IMR-90 (cell line): Measurements from ENCODE around the gene SNED1. TPM values are rescaled to one million over a fixed set of nuclear protein-coding genes. Genes with fewer than 3 reads are reported as not detected.

Source experiments
- ATAC-seq: fragments of 200-7000 bp; cut with Tn5 transposase; 2 replicates; pipeline ENCODE4 v1.9.1; 2020; ENCODE audit warnings: low read depth, mild to moderate bottlenecking, moderate library complexity
- BruUV-seq: library from RNA; stranded (reverse); fragments of 400-500 nt; replicated peaks from 2 replicates; lab custom pipeline; 2021; lab: Mats Ljungman, UMichigan
- CTCF ChIA-PET: fragments of 300-600 bp; formaldehyde crosslinking; extraction: SDS; loops from one replicate; lab custom pipeline; 2021; ENCODE audit warnings: antibody characterized with exemption; lab: Yijun Ruan, JAX
- POLR2A ChIA-PET: fragments of 300-600 bp; sonication (Branson Sonifier 250); formaldehyde crosslinking; loops from one replicate; lab custom pipeline; 2022; ENCODE audit warnings: antibody characterized with exemption; ENCODE audit not compliant: unreplicated experiment; lab: Charles Lee
- DNase-seq: peaks from one replicate; pipeline ENCODE4 v3.0.0; 2013
- H2AFZ ChIP-seq: replicated peaks from 2 replicates; pipeline ENCODE3; 2013; ENCODE audit warnings: low read length, mild to moderate bottlenecking; ENCODE audit not compliant: poor library complexity
- H2AK5ac ChIP-seq: 2 replicates; pipeline ENCODE4 v1.6.1; 2013; ENCODE audit warnings: low read depth, low read length, inconsistent platforms
- H2AK9ac ChIP-seq: replicated peaks from 2 replicates; pipeline ENCODE3; 2013; ENCODE audit warnings: mild to moderate bottlenecking, low read depth, low read length, moderate library complexity; ENCODE audit not compliant: poor library complexity
- H2BK120ac ChIP-seq: 2 replicates; pipeline ENCODE4 v1.6.1; 2013; ENCODE audit warnings: low read depth, low read length, inconsistent platforms
- H2BK15ac ChIP-seq: 3 replicates; pipeline ENCODE4 v1.6.1; 2013; ENCODE audit warnings: low read depth, low read length, inconsistent platforms
- H2BK20ac ChIP-seq: 2 replicates; pipeline ENCODE4 v1.6.1; 2013; ENCODE audit warnings: low read depth, mild to moderate bottlenecking, inconsistent platforms, low read length, moderate library complexity
- H2BK5ac ChIP-seq: 2 replicates; pipeline ENCODE4 v1.6.1; 2013; ENCODE audit warnings: mild to moderate bottlenecking, low read depth, low read length, inconsistent platforms; ENCODE audit not compliant: poor library complexity, severe bottlenecking
- H3K14ac ChIP-seq: replicated peaks from 2 replicates; pipeline ENCODE4 v1.6.1; 2013; ENCODE audit warnings: low read depth, low read length, inconsistent platforms
- H3K18ac ChIP-seq: 2 replicates; pipeline ENCODE4 v1.6.1; 2013; ENCODE audit warnings: low read depth, low read length, control low read depth
- H3K23ac ChIP-seq: 2 replicates; pipeline ENCODE4 v1.6.1; 2013; ENCODE audit warnings: low read depth, low read length, inconsistent platforms
- H3K27ac ChIP-seq: 2 replicates; pipeline ENCODE4 v1.5.1; 2013; ENCODE audit warnings: mild to moderate bottlenecking, control low read depth, low read length; ENCODE audit not compliant: insufficient read depth
- H3K27me3 ChIP-seq: 2 replicates; pipeline ENCODE4 v1.6.1; 2013; ENCODE audit warnings: low read length; ENCODE audit not compliant: control insufficient read depth, insufficient read depth
- H3K36me3 ChIP-seq: 2 replicates; pipeline ENCODE4 v1.6.1; 2013; ENCODE audit warnings: low read length, mixed read lengths; ENCODE audit not compliant: control insufficient read depth, insufficient read depth
- H3K4ac ChIP-seq: 2 replicates; pipeline ENCODE4 v1.6.1; 2013; ENCODE audit warnings: low read depth, low read length, inconsistent platforms
- H3K4me1 ChIP-seq: 2 replicates; pipeline ENCODE4 v1.6.1; 2013; ENCODE audit warnings: low read length, mixed read lengths; ENCODE audit not compliant: control insufficient read depth, insufficient read depth
- H3K4me2 ChIP-seq: 2 replicates; pipeline ENCODE4 v1.6.1; 2013; ENCODE audit warnings: low read depth, mild to moderate bottlenecking, control low read depth, low read length, moderate library complexity
- H3K4me3 ChIP-seq: 2 replicates; pipeline ENCODE4 v1.5.1; 2013; ENCODE audit warnings: low read depth, mild to moderate bottlenecking, control low read depth, low read length, moderate library complexity; ENCODE audit not compliant: insufficient read depth
- H3K56ac ChIP-seq: 2 replicates; pipeline ENCODE4 v1.6.1; 2013; ENCODE audit warnings: low read length, inconsistent platforms; ENCODE audit not compliant: insufficient read depth; ENCODE audit errors: extremely low read depth
- H3K79me1 ChIP-seq, 2 experiments: 2 replicates each; pipeline ENCODE4 v1.6.1; 2013; ENCODE audit warnings: low read length in 2 of 2, inconsistent platforms in 1 of 2, low read depth in 1 of 2
- H3K9ac ChIP-seq: 2 replicates; pipeline ENCODE4 v1.6.1; 2013; ENCODE audit warnings: low read depth, low read length, control low read depth
- H3K9me1 ChIP-seq: 2 replicates; pipeline ENCODE4 v1.6.1; 2013; ENCODE audit warnings: low read length, inconsistent platforms; ENCODE audit not compliant: insufficient read depth
- H3K9me3 ChIP-seq: 2 replicates; pipeline ENCODE4 v1.6.1; 2013; ENCODE audit warnings: low read length; ENCODE audit not compliant: control insufficient read depth, insufficient read depth
- H4K20me1 ChIP-seq: 2 replicates; pipeline ENCODE4 v1.6.1; 2013; ENCODE audit warnings: low read length, inconsistent platforms; ENCODE audit not compliant: insufficient read depth
- H4K5ac ChIP-seq: 2 replicates; pipeline ENCODE4 v1.6.1; 2013; ENCODE audit warnings: mild to moderate bottlenecking, low read depth, low read length, control low read depth
- H4K8ac ChIP-seq, 2 experiments: 2 replicates each; pipeline ENCODE4 v1.6.1; 2013; ENCODE audit warnings: low read depth in 2 of 2, low read length in 2 of 2, control low read depth in 1 of 2, inconsistent platforms in 1 of 2
- H4K91ac ChIP-seq: 2 replicates; pipeline ENCODE4 v1.6.1; 2013; ENCODE audit warnings: low read depth, low read length, inconsistent platforms; ENCODE audit not compliant: insufficient read depth
- BHLHE40 ChIP-seq: fragments of 150-350 bp; IDR thresholded peaks from 2 replicates; pipeline ENCODE4 v1.6.1; 2016; ENCODE audit warnings: mild to moderate bottlenecking, low read depth, low read length
- CEBPB ChIP-seq: IDR thresholded peaks from 2 replicates; pipeline ENCODE4 v1.6.1; 2012; ENCODE audit warnings: low read depth, low read length, improper control_type of control experiment
- CHD1 ChIP-seq: IDR thresholded peaks from 2 replicates; pipeline ENCODE4 v1.6.1; 2012; ENCODE audit warnings: low read depth, low read length, improper control_type of control experiment
- CTCF ChIP-seq: conservative IDR thresholded peaks from 2 replicates; pipeline ENCODE4 v1.5.1; 2012; ENCODE audit warnings: mild to moderate bottlenecking, low read depth, low read length, improper control_type of control experiment
- ELK1 ChIP-seq: fragments of 150-350 bp; IDR thresholded peaks from 2 replicates; pipeline ENCODE4 v1.6.1; 2016; ENCODE audit warnings: low read depth, mild to moderate bottlenecking, low read length, moderate library complexity, borderline replicate concordance
- FOS ChIP-seq: fragments of 150-350 bp; IDR thresholded peaks from 2 replicates; pipeline ENCODE4 v1.6.1; 2016; ENCODE audit warnings: low read depth, low read length
- MAFK ChIP-seq: IDR thresholded peaks from 2 replicates; pipeline ENCODE4 v1.6.1; 2012; ENCODE audit warnings: low read depth, low read length, improper control_type of control experiment
- MAZ ChIP-seq: IDR thresholded peaks from 2 replicates; pipeline ENCODE4 v1.6.1; 2012; ENCODE audit warnings: low read depth, mild to moderate bottlenecking, low read length, improper control_type of control experiment, moderate library complexity, borderline replicate concordance
- MXI1 ChIP-seq: IDR thresholded peaks from 2 replicates; pipeline ENCODE4 v1.6.1; 2012; ENCODE audit warnings: low read depth, mild to moderate bottlenecking, low read length, moderate library complexity, borderline replicate concordance
- NFE2L2 ChIP-seq: fragments of 150-350 bp; IDR thresholded peaks from 2 replicates; pipeline ENCODE4 v1.6.1; 2016; ENCODE audit warnings: low read depth, mild to moderate bottlenecking, low read length
- POLR2A ChIP-seq: IDR thresholded peaks from 2 replicates; pipeline ENCODE4 v1.6.1; 2012; ENCODE audit warnings: mild to moderate bottlenecking, low read depth, low read length
- RAD21 ChIP-seq: IDR thresholded peaks from 2 replicates; pipeline ENCODE4 v1.6.1; 2012; ENCODE audit warnings: low read length, improper control_type of control experiment
- RCOR1 ChIP-seq: IDR thresholded peaks from 2 replicates; pipeline ENCODE4 v1.6.1; 2012; ENCODE audit warnings: mild to moderate bottlenecking, low read length, improper control_type of control experiment; ENCODE audit not compliant: insufficient replicate concordance
- RFX5 ChIP-seq: IDR thresholded peaks from 2 replicates; pipeline ENCODE4 v1.8.0; 2012; ENCODE audit warnings: low read depth, mild to moderate bottlenecking, low read length, moderate library complexity
- SMC3 ChIP-seq: fragments of 150-350 bp; IDR thresholded peaks from 2 replicates; pipeline ENCODE4 v1.6.1; 2016; ENCODE audit warnings: low read depth, mild to moderate bottlenecking, antibody characterized with exemption, low read length, moderate library complexity
- USF2 ChIP-seq: fragments of 150-350 bp; IDR thresholded peaks from 2 replicates; pipeline ENCODE4 v1.6.1; 2017; ENCODE audit warnings: mild to moderate bottlenecking, antibody characterized with exemption, low read length, low read depth
- WGBS, 2 experiments: methylation state at CpG; one replicate each; pipeline versions ENCODE4 v1.1.5 to v1.1.7; 2013; ENCODE audit warnings: missing lambda C conversion rate in 2 of 2; ENCODE audit not compliant: insufficient read length in 1 of 2; ENCODE audit errors: extremely low coverage in 2 of 2; 5-methylcytosine and 5-hydroxymethylcytosine counted together
- dilution Hi-C: fragments of 300-500 bp; cut with HindIII; formaldehyde crosslinking; loops from one replicate; pipeline ENCODE4 v1.14.3; 2018; ENCODE audit warnings: low sequenced_read_pairs; ENCODE audit not compliant: unreplicated experiment
- in situ Hi-C: fragments of 300-500 bp; cut with MboI; formaldehyde crosslinking; loops from 3 replicates; pipeline ENCODE4 v1.14.3; 2019; ENCODE audit warnings: low sequenced_read_pairs, inconsistent platforms, mixed read lengths
- intact Hi-C: fragments of 100-400 bp; cut with micrococcal nuclease; formaldehyde crosslinking; loops from 2 replicates; pipeline ENCODE4 v1.10.0; 2022
- polyA plus RNA-seq, 3 experiments: library from polyadenylated mRNA; depleted of rRNA; stranded (reverse); fragments of >200 nt; gene quantifications; 2 replicates each; pipeline ENCODE4 v1.2.3, GENCODE V29; 2012; ENCODE audit warnings: low replicate concordance in 1 of 3
- total RNA-seq: library from RNA; depleted of rRNA; stranded (reverse); fragments of >200 nt; gene quantifications from 2 replicates; pipeline ENCODE4 v1.2.3, GENCODE V29; 2012

SNED1 gene
- total and polyA plus RNA-seq, 2 of the 4 experiments (the other 2 are of a cell fraction), result 1.1 to 3.4 TPM

- Histone ChIP-seq H3K9me1 (no peaks in the 10 kb centered on the region), H2BK5ac (no peak overlapping the region), H3K79me1 (no peaks in the 10 kb centered on the region), H3K4me1 (no peaks in the 10 kb centered on the region), H2BK15ac (no peak overlapping the region), H4K20me1 (no peaks in the 10 kb centered on the region; the same call in 1 of the 2 replicates), H3K14ac (no peak overlapping the region), H3K4ac (no peak overlapping the region), H3K9ac (no peak overlapping the region), H2AK9ac (no peak overlapping the region), H3K18ac (no peak overlapping the region), H3K4me2 (no peak overlapping the region), H3K9me3 (no peaks in the 10 kb centered on the region), H3K27me3 (no peaks in the 10 kb centered on the region), H4K5ac (no peak overlapping the region), H3K56ac (no peak overlapping the region), H4K8ac (no peak overlapping the region), H2BK20ac (no peak overlapping the region), H4K91ac (no peak overlapping the region), H3K27ac (no peak overlapping the region), H3K36me3 (peaks cover 16% of the 10 kb centered on the region; the same call in 1 of the 2 replicates), H3K23ac (no peak overlapping the region), H2AFZ (no peak overlapping the region), H2BK120ac (no peak overlapping the region), H3K4me3 (no peak overlapping the region), H2AK5ac (no peak overlapping the region)
- intact Hi-C loops, result no loop called here
- POLR2A ChIA-PET, result no interaction called here
- CTCF ChIA-PET, result no interaction called here
- no peak for ATAC-seq
- dilution Hi-C loops, result no loop called here
- no peak for DNase-seq
- no peak for TF ChIP-seq MAZ
- TF ChIP-seq CTCF, result no peak
- TF ChIP-seq POLR2A, result no peak
- TF ChIP-seq CEBPB, result no peak
- TF ChIP-seq RCOR1, result no peak
- TF ChIP-seq NFE2L2, result no peak
- TF ChIP-seq CHD1, result no peak
- TF ChIP-seq MXI1, result no peak
- no peak for TF ChIP-seq USF2
- no peak for TF ChIP-seq RAD21
- TF ChIP-seq BHLHE40, result no peak
- TF ChIP-seq MAFK, result no peak
- TF ChIP-seq FOS, result no peak
- no peak for TF ChIP-seq ELK1
- no peak for TF ChIP-seq SMC3
- no peak for TF ChIP-seq RFX5
- no TSS peak for BruUV-seq
- 88% methylated on average over 11 of the region's 17 CpGs; no CpG with 5 or more reads in 1 of the 2 experiments for WGBS, 2 experiments
- in situ Hi-C loops, result no loop called here
Observed at GRCh38 chr2:241033336-241033987, 35.0 kb downstream of the SNED1 start.
